Chondrocyte (in vitro differentiated cells): ENCODE measurements around the gene LCT. TPM values are rescaled to one million over a fixed set of nuclear protein-coding genes. Genes with fewer than 3 reads are reported as not detected.

Experiments used
- DNase-seq: peaks from one replicate; pipeline ENCODE4 v3.0.0; 2021; ENCODE audit warnings: mixed read lengths, low spot score
- H3K27ac Mint-ChIP-seq: one replicate; pipeline ENCODE4 v1.8.0; 2021; ENCODE audit warnings: mild to moderate bottlenecking, moderate library complexity, mixed read lengths; ENCODE audit not compliant: unreplicated experiment
- H3K27me3 Mint-ChIP-seq: 2 replicates; pipeline ENCODE4 v1.8.0; 2021; ENCODE audit warnings: low read depth, mixed read lengths
- H3K36me3 Mint-ChIP-seq: 2 replicates; pipeline ENCODE4 v1.8.0; 2021; ENCODE audit warnings: low read depth, mixed read lengths
- H3K4me1 Mint-ChIP-seq: 2 replicates; pipeline ENCODE4 v1.8.0; 2021; ENCODE audit warnings: low read depth, mild to moderate bottlenecking, mixed read lengths
- H3K4me3 Mint-ChIP-seq: one replicate; pipeline ENCODE4 v1.8.0; 2021; ENCODE audit warnings: mild to moderate bottlenecking, moderate library complexity, mixed read lengths; ENCODE audit not compliant: unreplicated experiment
- H3K9me3 Mint-ChIP-seq: 2 replicates; pipeline ENCODE4 v1.8.0; 2021; ENCODE audit warnings: low read depth, mixed read lengths
- CTCF ChIP-seq: fragments of 200-600 bp; sonication (generic); IDR thresholded peaks from 2 replicates; pipeline ENCODE4 v1.5.0; 2021; ENCODE audit warnings: antibody characterized with exemption, mild to moderate bottlenecking, moderate library complexity
- total RNA-seq: library from RNA; stranded (reverse); gene quantifications from 3 replicates; pipeline ENCODE4 v1.2.1, GENCODE V29; 2021

The LCT gene
- total RNA-seq, 1 donor from 2014 or later, result not detected

DNA sequence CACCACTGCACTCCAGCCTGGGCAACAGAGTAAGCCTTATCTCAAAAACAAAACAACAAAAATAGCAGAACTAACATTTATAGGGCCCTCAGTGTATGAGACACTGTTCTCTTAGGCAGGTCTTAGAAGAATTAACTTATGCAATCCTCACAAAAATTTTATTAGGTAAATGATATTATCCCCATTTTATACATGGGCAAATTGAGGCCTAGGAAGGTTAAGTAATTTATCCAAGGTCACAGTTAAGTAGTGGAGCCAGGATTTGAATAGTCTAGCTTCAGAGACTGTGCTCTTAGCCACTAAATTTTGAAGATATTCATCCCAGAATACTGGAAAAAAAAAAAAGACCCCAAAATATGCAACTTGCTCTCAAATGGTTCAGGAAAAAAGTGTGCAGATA lies 16.4 kb upstream of the LCT start:
- Mint-ChIP-seq H3K27ac (no peak overlapping the region), H3K36me3 (peaks cover 25% of the 10 kb centered on the region), H3K27me3 (no peaks in the 10 kb centered on the region), H3K9me3 (no peaks in the 10 kb centered on the region), H3K4me1 (no peaks in the 10 kb centered on the region), H3K4me3 (no peak overlapping the region)
- no peak for DNase-seq
- TF ChIP-seq CTCF, result no peak

DNA sequence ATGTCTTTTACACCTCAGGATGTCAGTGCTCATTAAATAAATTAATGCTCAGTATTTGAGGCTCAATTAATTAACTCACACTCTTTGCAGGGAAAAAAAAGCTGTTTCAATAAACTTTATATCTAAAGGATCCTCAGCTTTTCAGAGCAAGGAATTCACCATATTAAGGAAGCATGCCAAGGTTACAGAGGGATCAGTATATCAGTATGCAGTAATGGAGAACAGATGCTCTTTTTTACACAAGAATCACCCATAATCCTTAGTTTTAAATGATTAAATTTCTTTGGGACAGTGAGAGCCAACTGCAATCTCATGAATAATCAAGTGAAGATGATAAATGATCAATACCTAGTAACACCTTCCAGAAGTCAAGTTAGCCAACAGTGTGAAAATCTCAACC lies 14.9 kb upstream of the LCT start:
- DNase-seq, result no peak
- Mint-ChIP-seq H3K9me3 (no peaks in the 10 kb centered on the region), H3K27ac (no peak overlapping the region), H3K4me1 (no peaks in the 10 kb centered on the region), H3K4me3 (no peak overlapping the region), H3K27me3 (no peaks in the 10 kb centered on the region), H3K36me3 (peaks cover 27% of the 10 kb centered on the region)
- TF ChIP-seq CTCF, result no peak

- DNase-seq, result no peak
- H3K9me3 Mint-ChIP-seq, result no peaks in the 10 kb centered on the region
- no peaks in the 10 kb centered on the region for H3K27me3 Mint-ChIP-seq
- no peak overlapping the region for H3K27ac Mint-ChIP-seq
- TF ChIP-seq CTCF, result no peak
- H3K36me3 Mint-ChIP-seq, result peaks cover 23% of the 10 kb centered on the region
- H3K4me3 Mint-ChIP-seq, result no peak overlapping the region
- no peaks in the 10 kb centered on the region for H3K4me1 Mint-ChIP-seq
Observed at GRCh38 chr2:135850892-135851668, 14.1 kb upstream of the LCT start.

DNA sequence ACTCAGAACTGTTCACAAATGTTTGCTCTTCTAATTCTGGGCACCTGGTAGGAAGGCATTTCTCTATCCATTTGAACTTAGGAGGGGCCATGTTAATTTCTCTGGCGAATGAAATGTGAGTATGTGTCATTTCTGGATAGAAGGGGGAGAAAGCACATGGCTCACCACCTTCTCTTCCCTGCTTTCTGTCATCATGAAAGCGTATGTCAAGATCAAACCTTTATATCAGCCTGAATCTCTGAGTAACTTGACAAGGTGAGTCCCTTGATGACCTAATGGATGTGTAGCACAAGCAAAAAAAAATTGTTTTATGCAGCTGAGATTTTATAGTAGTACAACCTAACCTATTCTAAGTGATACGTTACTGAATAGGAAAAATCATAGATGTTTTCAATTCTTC lies 12.1 kb upstream of the LCT start:
- H3K4me3 Mint-ChIP-seq, result no peak overlapping the region
- no peaks in the 10 kb centered on the region for H3K4me1 Mint-ChIP-seq
- DNase-seq, result no peak
- H3K36me3 Mint-ChIP-seq, result peaks cover 26% of the 10 kb centered on the region
- no peak for TF ChIP-seq CTCF
- no peaks in the 10 kb centered on the region for H3K27me3 Mint-ChIP-seq
- no peaks in the 10 kb centered on the region for H3K9me3 Mint-ChIP-seq
- no peak overlapping the region for H3K27ac Mint-ChIP-seq

GRCh38 chr2:135845997-135846396 lies 9.0 kb upstream of the LCT start:
- no peak overlapping the region for H3K27ac Mint-ChIP-seq
- H3K4me3 Mint-ChIP-seq, result no peak overlapping the region
- no peak for TF ChIP-seq CTCF

More at GRCh38 chr2:135845997-135846396, 9.0 kb upstream of the LCT start:
- H3K4me1 Mint-ChIP-seq, result peaks cover 10% of the 10 kb centered on the region
- H3K36me3 Mint-ChIP-seq, result peaks cover 32% of the 10 kb centered on the region
- DNase-seq, result no peak
- H3K9me3 Mint-ChIP-seq, result no peaks in the 10 kb centered on the region
- no peaks in the 10 kb centered on the region for H3K27me3 Mint-ChIP-seq
